ENCODE data around the gene DLG5.
A peak's percentile ranks its signal among the peaks of the same experiment; 100 is the strongest.

DLG5 gene, protein sequence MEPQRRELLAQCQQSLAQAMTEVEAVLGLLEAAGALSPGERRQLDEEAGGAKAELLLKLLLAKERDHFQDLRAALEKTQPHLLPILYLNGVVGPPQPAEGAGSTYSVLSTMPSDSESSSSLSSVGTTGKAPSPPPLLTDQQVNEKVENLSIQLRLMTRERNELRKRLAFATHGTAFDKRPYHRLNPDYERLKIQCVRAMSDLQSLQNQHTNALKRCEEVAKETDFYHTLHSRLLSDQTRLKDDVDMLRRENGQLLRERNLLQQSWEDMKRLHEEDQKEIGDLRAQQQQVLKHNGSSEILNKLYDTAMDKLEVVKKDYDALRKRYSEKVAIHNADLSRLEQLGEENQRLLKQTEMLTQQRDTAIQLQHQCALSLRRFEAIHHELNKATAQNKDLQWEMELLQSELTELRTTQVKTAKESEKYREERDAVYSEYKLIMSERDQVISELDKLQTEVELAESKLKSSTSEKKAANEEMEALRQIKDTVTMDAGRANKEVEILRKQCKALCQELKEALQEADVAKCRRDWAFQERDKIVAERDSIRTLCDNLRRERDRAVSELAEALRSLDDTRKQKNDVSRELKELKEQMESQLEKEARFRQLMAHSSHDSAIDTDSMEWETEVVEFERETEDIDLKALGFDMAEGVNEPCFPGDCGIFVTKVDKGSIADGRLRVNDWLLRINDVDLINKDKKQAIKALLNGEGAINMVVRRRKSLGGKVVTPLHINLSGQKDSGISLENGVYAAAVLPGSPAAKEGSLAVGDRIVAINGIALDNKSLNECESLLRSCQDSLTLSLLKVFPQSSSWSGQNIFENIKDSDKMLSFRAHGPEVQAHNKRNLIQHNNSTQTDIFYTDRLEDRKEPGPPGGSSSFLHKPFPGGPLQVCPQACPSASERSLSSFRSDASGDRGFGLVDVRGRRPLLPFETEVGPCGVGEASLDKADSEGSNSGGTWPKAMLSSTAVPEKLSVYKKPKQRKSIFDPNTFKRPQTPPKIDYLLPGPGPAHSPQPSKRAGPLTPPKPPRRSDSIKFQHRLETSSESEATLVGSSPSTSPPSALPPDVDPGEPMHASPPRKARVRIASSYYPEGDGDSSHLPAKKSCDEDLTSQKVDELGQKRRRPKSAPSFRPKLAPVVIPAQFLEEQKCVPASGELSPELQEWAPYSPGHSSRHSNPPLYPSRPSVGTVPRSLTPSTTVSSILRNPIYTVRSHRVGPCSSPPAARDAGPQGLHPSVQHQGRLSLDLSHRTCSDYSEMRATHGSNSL (N-terminal part only)

DNA sequence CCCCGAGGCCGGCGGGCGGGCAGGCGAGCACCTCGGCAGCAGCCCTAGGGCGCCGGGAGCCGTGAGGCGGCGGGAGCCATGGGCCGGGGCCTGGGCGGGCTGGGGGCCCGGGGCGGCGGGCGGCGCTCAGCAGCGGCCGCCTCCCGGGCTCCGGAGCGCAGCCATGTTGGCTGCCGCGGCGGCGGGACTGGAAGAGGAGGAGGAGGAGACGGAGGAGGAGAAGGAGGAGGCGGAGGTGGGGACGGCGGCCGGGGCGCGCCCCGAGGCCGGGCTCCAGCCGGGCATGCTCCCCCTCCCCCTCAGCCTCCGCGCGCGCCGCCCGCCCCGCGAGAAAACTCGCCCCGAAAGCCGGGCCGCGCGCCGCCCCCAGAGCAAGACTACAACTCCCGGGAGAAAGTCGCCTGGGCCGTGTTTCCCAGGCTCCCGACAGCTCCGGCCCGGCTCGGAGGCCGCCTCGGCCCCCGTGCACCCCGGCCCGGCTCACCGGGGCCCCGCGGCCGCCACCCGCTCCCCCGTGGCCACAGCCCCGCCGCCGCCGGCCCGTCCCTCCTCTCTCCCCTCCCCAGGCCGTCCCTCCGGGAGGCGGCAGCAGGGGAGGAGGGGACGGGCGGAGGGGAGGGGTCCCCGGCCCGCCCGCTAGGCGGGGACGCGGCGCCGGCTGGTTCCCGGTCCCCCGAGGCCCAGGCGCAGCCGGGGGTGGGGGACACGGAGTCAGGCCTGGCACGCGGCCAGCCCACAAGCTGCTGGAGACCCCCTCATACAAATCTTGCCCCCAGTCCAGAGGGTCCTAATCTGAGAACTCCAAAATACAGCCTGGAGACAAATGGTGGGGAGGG lies at the start of gene DLG5:
Gene DLG5, minus strand, starts transcription at position 190 of the 836 bp plus-strand sequence. CDS start 235 bp downstream, outside the sequence.
- Mint-ChIP-seq H3K4me1 (ENCODE audit: low read depth) (peaks cover 14% of the 10 kb centered on the region), H3K4me3 (peak within 1 kb of the TSS; percentile 63), H3K27ac (peak within 1 kb of the TSS; percentile 12), H3K27me3 (peaks cover 63% of the 10 kb centered on the region), H3K36me3 (ENCODE audit: low read depth) (no peaks in the 10 kb centered on the region), H3K9me3 (no peaks in the 10 kb centered on the region)
- no peak for DNase-seq

DNA sequence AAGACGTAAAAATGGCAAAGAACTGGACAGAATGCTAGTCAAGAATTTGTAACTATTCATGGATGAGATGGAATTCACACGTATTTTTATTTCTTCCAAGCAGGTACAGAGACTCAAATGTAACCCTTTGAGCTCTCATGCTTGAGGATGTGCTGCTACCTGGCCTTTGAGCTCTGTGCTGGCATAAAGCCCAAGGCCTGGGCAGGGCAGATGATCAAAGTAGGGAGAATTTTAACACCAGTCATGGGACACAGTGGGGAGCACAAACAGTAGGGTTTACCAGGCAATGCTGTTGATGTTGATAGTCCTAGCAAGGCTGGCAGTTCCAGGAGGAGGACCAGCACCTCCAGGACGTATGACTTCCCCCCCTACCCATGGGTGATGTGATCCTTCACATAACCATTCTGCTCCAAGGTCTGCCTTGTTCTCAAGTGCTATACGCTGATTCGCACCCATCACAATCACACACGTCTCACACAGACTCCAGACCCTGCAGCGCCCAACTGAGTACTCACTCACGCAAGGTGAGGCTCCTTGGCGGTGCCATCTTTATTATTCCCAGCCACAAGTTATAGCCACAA lies 48.6 kb upstream of the DLG5 start:
- H3K36me3 Mint-ChIP-seq (ENCODE audit: low read depth) = peaks cover 77% of the 10 kb centered on the region

DNA sequence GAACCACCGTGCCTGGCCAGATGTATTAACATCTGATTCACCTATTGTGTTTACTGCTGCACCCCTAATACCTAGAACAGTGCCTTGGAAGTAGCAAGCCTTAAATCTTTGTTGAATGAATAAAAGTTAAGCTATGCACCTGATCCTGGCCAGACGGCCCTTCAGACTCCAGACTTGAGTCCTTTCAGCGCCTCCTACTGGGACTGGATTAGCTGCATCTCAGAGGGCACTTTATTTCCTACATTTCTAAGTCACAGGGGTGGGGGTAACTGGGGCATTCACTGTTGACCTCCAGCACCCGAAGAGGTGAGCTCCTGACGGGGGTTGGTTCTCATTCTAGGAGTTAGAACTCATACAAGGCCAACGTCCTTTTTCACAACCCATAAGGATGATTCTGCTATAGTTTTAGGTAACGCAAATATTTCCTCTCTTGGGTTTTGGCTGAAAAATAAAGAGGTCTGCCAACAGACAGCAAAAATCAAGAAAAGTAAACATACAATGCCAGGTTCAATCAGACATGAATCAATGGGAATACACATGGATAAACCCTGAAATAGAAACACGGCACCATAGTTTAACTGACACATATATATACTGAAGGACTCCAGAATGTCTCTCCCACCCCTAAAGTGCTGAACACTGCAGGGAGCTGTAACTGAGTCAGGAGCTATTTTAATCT lies 48.0 kb upstream of the DLG5 start:
- H3K36me3 Mint-ChIP-seq (ENCODE audit: low read depth) = peaks cover 71% of the 10 kb centered on the region
- peaks cover 15% of the 10 kb centered on the region for H3K4me1 Mint-ChIP-seq (ENCODE audit: low read depth)
- DNase-seq = no peak
- H3K27me3 Mint-ChIP-seq = no peaks in the 10 kb centered on the region
- no peaks in the 10 kb centered on the region for H3K9me3 Mint-ChIP-seq
- no peak overlapping the region for H3K4me3 Mint-ChIP-seq
- no peak overlapping the region for H3K27ac Mint-ChIP-seq

More for the DNA sequence above, 48.6 kb upstream of the DLG5 start:
- DNase-seq = no peak
- Mint-ChIP-seq H3K9me3 (no peaks in the 10 kb centered on the region), H3K27me3 (no peaks in the 10 kb centered on the region), H3K4me3 (no peak overlapping the region), H3K4me1 (ENCODE audit: low read depth) (peaks cover 15% of the 10 kb centered on the region), H3K27ac (no peak overlapping the region)

DNA sequence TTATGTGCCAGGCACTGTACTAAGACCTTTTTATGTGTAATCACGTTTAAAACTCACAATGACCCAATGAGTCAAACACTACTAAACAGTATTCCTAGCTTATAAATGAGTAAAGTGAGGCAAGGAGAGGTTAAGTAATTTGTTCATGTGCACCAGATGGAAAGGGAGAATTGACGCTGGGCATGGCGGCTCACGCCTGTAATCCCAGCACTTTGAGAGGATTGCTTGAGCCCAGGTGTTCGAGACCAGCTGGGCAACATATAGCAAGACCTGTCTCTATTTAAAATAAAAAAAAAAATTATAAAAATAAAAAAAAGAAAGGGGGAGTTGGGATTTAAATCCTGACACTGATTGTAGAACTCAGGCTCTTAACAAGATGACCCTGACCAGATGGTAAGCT lies 46.7 kb upstream of the DLG5 start:
- H3K4me1 Mint-ChIP-seq (ENCODE audit: low read depth) = peaks cover 15% of the 10 kb centered on the region
- no peaks in the 10 kb centered on the region for H3K27me3 Mint-ChIP-seq

DNA sequence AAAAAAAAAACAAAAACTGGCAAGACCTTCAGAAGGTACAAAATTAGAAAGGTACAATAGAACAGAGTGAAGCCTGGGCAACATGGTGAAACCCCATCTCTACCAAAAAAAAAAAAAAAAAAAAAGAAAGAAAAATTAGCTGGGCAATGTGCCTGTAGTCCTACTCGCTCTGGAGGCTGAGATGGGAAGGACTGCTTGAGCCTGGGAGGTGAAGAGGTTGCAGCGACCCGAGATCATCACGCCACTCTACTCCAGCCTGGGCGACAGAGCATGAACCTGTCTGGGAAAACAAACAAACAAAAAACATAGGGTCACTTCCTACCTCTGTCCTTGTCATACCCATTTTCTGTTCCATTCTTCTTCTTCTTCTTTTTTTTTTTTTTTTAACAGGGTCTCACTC lies 45.6 kb upstream of the DLG5 start:
- H3K4me3 Mint-ChIP-seq = no peak overlapping the region
- peaks cover 56% of the 10 kb centered on the region for H3K36me3 Mint-ChIP-seq (ENCODE audit: low read depth)
- no peak for DNase-seq
- no peak overlapping the region for H3K27ac Mint-ChIP-seq
- H3K27me3 Mint-ChIP-seq = no peaks in the 10 kb centered on the region
- no peaks in the 10 kb centered on the region for H3K9me3 Mint-ChIP-seq
- H3K4me1 Mint-ChIP-seq (ENCODE audit: low read depth) = peaks cover 15% of the 10 kb centered on the region

More for the DNA sequence above, 46.7 kb upstream of the DLG5 start:
- Mint-ChIP-seq H3K9me3 (no peaks in the 10 kb centered on the region), H3K4me3 (no peak overlapping the region), H3K36me3 (ENCODE audit: low read depth) (peaks cover 67% of the 10 kb centered on the region), H3K27ac (peak overlapping the region; percentile 29)
- no peak for DNase-seq

DNA sequence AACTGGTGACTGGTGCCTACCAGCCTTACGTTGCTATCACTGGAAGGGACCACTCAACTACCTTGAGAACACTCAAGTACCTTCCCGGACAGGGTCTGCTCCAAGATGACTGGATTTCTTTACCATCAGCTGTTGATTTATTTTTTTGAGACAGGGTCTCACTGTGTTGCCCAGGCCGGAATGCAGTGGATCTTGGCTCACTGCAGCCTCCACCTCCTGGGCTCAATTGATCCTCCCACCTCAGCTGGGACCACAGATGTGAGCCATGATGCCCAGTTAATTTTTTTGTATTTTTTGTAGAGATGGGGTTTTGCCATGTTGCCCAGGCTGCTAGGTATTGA lies 45.2 kb upstream of the DLG5 start:
- Mint-ChIP-seq H3K27me3 (no peaks in the 10 kb centered on the region), H3K9me3 (no peaks in the 10 kb centered on the region), H3K27ac (peak overlapping the region; percentile 81), H3K4me3 (no peak overlapping the region), H3K4me1 (ENCODE audit: low read depth) (peaks cover 15% of the 10 kb centered on the region), H3K36me3 (ENCODE audit: low read depth) (peaks cover 52% of the 10 kb centered on the region)
- no peak for DNase-seq

DNA sequence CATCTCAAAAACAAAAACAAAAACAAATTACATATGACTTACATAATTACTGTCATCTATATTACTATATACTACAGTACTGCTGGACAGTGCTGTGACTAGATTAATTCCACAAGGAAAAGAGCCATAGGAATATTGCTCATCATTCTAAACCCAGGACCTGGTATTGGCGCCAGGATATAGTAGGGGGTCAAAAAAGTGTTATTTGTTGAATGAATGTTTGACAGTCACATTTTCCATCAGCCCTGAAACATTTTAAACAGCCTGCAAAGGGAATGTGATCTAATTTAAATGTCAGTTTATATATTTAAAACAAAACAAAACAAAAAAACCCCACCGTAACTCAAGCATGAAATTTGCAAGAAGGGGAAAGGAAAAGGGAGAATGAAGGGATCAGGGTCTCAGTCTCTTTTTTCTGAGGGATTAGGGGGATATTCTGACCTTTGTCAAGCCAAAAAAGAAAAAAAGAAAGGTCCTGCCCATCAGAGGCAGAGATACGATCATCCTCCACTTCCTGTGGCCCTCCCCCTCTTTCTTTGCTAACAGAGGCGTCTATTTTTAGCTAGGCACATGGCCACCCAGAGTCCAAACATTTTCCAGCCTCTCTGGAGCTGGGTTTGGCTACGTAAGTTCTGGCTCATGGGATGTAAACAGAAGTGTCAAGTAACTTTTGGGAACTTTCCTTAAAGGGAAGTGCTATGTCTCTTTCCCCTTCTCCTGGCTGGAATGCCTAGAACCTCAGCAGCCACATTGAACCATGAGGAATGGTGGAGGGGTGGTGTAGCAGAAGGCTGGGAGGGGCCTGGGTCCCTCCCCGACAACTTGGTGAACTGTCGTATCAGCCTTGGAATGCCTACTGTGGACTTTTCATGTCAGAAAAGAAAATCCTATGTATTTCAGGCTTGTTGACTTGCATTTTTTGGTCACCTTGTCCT lies 44.6 kb upstream of the DLG5 start:
- no peaks in the 10 kb centered on the region for H3K9me3 Mint-ChIP-seq
- H3K36me3 Mint-ChIP-seq (ENCODE audit: low read depth) = peaks cover 45% of the 10 kb centered on the region
- DNase-seq = no peak
- no peak overlapping the region for H3K4me3 Mint-ChIP-seq
- peak overlapping the region; percentile 81 for H3K27ac Mint-ChIP-seq
- no peaks in the 10 kb centered on the region for H3K27me3 Mint-ChIP-seq
- peaks cover 15% of the 10 kb centered on the region for H3K4me1 Mint-ChIP-seq (ENCODE audit: low read depth)

DNA sequence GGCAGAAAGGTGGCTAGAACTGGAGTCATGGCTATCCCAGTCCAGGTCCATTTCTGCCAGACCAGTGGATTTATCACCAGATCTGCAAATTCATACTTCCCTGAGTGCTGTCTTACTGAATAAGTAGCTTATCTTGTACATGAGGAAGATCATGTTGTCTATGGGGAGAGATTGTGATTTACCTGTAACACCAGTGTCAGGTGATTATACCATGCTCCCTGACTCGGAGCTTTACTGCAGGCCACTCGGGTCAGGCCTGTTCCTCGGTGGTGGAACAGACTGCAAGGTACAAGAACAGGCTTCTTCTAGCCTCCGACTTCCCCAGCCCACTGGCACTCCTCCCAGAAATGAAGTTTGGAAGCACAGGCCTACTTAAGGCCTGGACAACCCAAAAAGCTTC lies 42.6 kb upstream of the DLG5 start:
- peaks cover 5% of the 10 kb centered on the region for H3K9me3 Mint-ChIP-seq
- H3K27me3 Mint-ChIP-seq = peaks cover 6% of the 10 kb centered on the region
- peaks cover 21% of the 10 kb centered on the region for H3K4me1 Mint-ChIP-seq (ENCODE audit: low read depth)
- peaks cover 26% of the 10 kb centered on the region for H3K36me3 Mint-ChIP-seq (ENCODE audit: low read depth)
- H3K4me3 Mint-ChIP-seq = no peak overlapping the region
- DNase-seq = no peak
- H3K27ac Mint-ChIP-seq = no peak overlapping the region

DNA sequence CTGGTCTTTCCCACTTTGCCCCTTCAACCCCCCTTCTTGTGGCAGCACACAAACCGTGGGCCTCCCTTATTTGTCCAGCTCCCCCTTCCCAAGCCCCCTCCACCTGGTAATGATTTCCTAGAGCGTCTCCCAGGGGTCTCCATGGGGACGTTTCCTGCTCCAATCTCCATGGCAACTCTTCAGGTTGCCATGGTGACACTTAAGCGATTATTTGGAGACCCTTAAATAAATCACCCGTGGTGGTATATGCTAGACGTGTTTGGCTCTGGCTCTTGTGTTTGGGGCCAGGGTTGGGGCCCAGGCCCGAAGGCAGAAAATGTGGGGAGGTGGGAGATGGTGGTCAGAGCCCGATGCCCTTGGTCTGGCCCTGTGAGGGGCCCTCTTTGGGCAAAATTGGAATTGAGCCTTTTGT lies 41.1 kb upstream of the DLG5 start:
- H3K27me3 Mint-ChIP-seq = peaks cover 11% of the 10 kb centered on the region
- peaks cover 21% of the 10 kb centered on the region for H3K4me1 Mint-ChIP-seq (ENCODE audit: low read depth)
- no peak overlapping the region for H3K27ac Mint-ChIP-seq
- peaks cover 5% of the 10 kb centered on the region for H3K9me3 Mint-ChIP-seq
- no peak for DNase-seq
- no peak overlapping the region for H3K4me3 Mint-ChIP-seq
- H3K36me3 Mint-ChIP-seq (ENCODE audit: low read depth) = peaks cover 21% of the 10 kb centered on the region

DNA sequence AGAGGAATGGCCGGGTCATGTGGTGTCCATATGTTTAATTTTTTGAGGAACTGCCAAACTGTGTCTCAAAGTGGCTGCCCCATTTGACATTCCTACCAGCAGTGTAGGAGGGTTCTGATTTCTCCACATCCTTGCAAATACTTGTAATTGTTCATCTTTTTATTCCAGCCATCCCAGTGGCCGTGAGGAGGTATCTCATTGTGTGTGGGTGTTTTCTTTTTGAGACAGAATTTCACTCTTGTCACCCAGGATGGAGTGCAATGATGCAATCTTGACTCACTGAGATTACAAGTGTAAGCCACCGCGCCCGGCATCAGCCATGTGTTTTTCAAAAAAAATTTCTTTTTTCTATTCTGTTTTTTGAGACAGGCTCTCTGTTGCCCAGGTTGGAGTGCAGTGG lies 38.7 kb upstream of the DLG5 start:
- Mint-ChIP-seq H3K36me3 (ENCODE audit: low read depth) (peaks cover 7% of the 10 kb centered on the region), H3K4me1 (ENCODE audit: low read depth) (peaks cover 5% of the 10 kb centered on the region), H3K4me3 (no peak overlapping the region), H3K27me3 (peaks cover 11% of the 10 kb centered on the region), H3K9me3 (peaks cover 5% of the 10 kb centered on the region), H3K27ac (no peak overlapping the region)
- DNase-seq = no peak

DNA sequence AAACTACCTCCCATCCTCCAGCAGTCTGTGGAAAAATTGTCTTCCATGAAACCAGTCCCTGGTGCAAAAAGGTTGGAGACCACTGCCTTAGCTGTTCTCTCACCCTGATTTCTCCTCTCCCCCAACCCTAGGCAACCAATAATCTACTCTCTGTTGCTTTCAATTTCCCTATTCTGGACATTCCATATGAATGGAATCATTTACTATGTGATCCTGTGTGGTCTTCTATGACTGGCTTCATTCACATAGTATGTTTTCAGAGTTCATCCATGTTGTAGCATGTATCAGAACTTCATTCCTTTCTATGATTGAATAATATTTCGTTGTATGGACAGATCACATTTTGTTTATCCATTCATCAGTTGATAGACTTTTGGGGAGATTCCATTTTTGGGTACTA lies 38.3 kb upstream of the DLG5 start:
- peaks cover 5% of the 10 kb centered on the region for H3K4me1 Mint-ChIP-seq (ENCODE audit: low read depth)
- H3K4me3 Mint-ChIP-seq = no peak overlapping the region
- DNase-seq = no peak
- peaks cover 5% of the 10 kb centered on the region for H3K9me3 Mint-ChIP-seq
- H3K27ac Mint-ChIP-seq = no peak overlapping the region
- peaks cover 11% of the 10 kb centered on the region for H3K27me3 Mint-ChIP-seq
- peaks cover 7% of the 10 kb centered on the region for H3K36me3 Mint-ChIP-seq (ENCODE audit: low read depth)

DNA sequence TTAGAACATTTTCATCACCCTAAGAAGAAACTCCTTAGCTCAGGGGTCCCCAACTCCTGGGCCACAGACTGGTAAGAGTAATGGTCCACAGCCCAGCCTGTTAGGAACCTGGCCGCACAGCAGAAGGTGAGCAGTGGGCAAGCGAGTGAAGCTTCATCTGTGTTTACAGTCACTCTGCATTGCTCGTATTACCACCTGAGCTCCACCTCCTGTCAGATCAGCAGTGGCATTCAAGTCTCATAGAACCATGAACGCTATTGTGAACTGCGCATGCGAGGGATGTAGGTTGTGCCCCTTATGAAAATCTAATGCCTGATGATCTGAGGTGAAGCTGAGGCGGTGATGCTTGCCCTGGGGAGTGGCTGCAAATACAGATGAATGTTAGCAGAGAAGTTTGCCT lies 37.3 kb upstream of the DLG5 start:
- Mint-ChIP-seq H3K9me3 (peaks cover 5% of the 10 kb centered on the region), H3K27ac (no peak overlapping the region), H3K27me3 (peaks cover 14% of the 10 kb centered on the region), H3K4me3 (no peak overlapping the region), H3K4me1 (ENCODE audit: low read depth) (peaks cover 5% of the 10 kb centered on the region), H3K36me3 (ENCODE audit: low read depth) (peaks cover 1% of the 10 kb centered on the region)
- DNase-seq = no peak

All from activated T-cell treated with anti-CD3 and anti-CD28 coated beads, Interleukin-2, amount 50 U/mL, for 24 hours (primary cell).